Measurements from ENCODE around the gene CCND3.

DNA sequence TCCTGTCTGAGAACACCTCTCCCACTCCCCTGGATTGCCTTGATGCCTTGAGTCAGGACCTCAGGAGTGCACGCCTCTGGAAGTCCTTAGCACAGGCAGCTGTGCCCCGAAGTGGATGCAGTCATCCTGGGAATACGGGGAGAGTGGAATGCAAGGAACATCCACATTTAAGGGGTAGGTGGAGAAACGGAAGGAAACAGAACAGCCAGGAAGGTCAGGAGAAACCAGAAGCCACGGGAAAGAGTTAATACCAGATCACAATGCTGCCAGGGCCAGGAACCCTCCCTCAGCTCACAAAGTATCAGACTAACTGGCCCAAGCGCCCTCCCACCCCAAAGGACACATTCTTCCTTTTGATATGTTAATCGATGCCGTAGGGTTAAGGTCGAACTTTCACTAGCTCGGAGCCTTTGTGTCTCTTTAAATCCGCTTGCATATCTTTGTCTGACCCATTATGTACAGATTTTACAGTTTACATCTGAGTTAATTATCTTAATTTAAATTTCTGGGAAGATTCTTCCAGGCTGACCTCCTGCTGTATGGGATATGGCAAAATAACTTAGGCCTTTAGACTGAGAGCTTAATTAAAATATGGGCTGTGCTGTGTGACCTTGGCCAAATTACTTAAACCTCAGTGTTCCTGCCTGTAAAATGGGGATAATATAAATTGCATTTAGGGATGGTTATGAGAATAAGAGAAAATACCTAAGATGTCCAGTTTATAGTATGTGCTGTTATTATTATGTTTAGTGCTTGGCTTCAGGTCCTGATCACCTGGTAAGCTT is 24.0 kb upstream of the CCND3 start:
- TF ChIP-seq EZH2 (IDR thresholded peaks at IDR 0.05; ENCODE audit: insufficient read depth, poor library complexity, severe bottlenecking) (no peak), EZH2phosphoT487 (IDR thresholded peaks at IDR 0.05; ENCODE audit: insufficient read depth, low read depth) (no peak)

Measured in GM23248 (cell line).